HCT116 (cell line): ENCODE results near the gene PRDM8. TPM values are rescaled to one million over a fixed set of nuclear protein-coding genes. Genes with fewer than 3 reads are reported as not detected.

ENCODE experiments used
- ATAC-seq: fragments of 200-7000 bp; cut with Tn5 transposase; 2 replicates; pipeline ENCODE4 v1.9.1; 2020; ENCODE audit warnings: mild to moderate bottlenecking, moderate library complexity
- BruUV-seq: library from RNA; stranded (reverse); fragments of 400-500 nt; replicated peaks from 2 replicates; lab custom pipeline; 2021; lab: Mats Ljungman, UMichigan
- CTCF ChIA-PET: fragments of 300-600 bp; sonication (Branson Sonifier 250); formaldehyde crosslinking; loops from one replicate; lab custom pipeline; 2021; ENCODE audit warnings: antibody characterized with exemption; lab: Charles Lee
- POLR2A ChIA-PET: fragments of 300-600, 350-600 bp; sonication (Branson Sonifier 250); formaldehyde crosslinking; loops from one replicate; lab custom pipeline; 2021; ENCODE audit warnings: antibody characterized with exemption; lab: Charles Lee
- RAD21 ChIA-PET, 2 experiments: fragments of 300-600 bp; sonication (Branson Sonifier 250); formaldehyde crosslinking; loops; one replicate each; lab custom pipeline; 2023; ENCODE audit warnings: low total read pairs in 2 of 2; ENCODE audit not compliant: uncharacterized antibody in 2 of 2, unreplicated experiment in 2 of 2, low non-redundant PET in 1 of 2; lab: Charles Lee
- DNase-seq: peaks from one replicate; pipeline ENCODE4 v3.0.0-alpha.2; 2010; ENCODE audit warnings: low read depth, low spot score
- H2AFZ ChIP-seq: fragments of 200-600 bp; shearing (Covaris generic), sonication (generic); 2 replicates; pipeline ENCODE4 v1.6.1; 2017; ENCODE audit warnings: low read depth, mixed run types, mixed read lengths, antibody characterized with exemption, low read length; ENCODE audit not compliant: poor library complexity, severe bottlenecking
- H3K27ac ChIP-seq: 2 replicates; pipeline ENCODE4 v1.5.1; 2012; ENCODE audit warnings: low read depth, low read length
- H3K27me3 ChIP-seq: fragments of 200-600 bp; sonication (generic); 2 replicates; pipeline ENCODE4 v1.6.1; 2016; ENCODE audit warnings: mixed run types, low read length, mixed read lengths; ENCODE audit not compliant: insufficient read depth
- H3K36me3 ChIP-seq, 2 experiments: fragments of 200-500 bp in 1 of 2; fragments of 200-600 bp in 1 of 2; sonication (Bioruptor generic) in 1 of 2; sonication (generic) in 1 of 2; 2 replicates each; pipeline versions ENCODE4 v1.5.1 to v1.6.1; 2014 to 2016; ENCODE audit warnings: low read length in 2 of 2, inconsistent platforms in 1 of 2, mixed read lengths in 1 of 2, mixed run types in 1 of 2; ENCODE audit not compliant: insufficient read depth in 2 of 2, control insufficient read depth in 1 of 2
- H3K4me1 ChIP-seq, 2 experiments: fragments of 200-600 bp in 1 of 2; sonication (generic) in 1 of 2; 2 replicates each; pipeline versions ENCODE4 v1.5.1 to v1.6.1; 2012 to 2017; ENCODE audit warnings: low read length in 2 of 2, inconsistent platforms in 1 of 2, mild to moderate bottlenecking in 1 of 2, mixed read lengths in 1 of 2, mixed run types in 1 of 2, moderate library complexity in 1 of 2; ENCODE audit not compliant: insufficient read depth in 2 of 2, control insufficient read depth in 1 of 2
- H3K4me2 ChIP-seq: fragments of 200-600 bp; sonication (generic); 2 replicates; pipeline ENCODE4 v1.6.1; 2017; ENCODE audit warnings: mixed run types, low read length, mixed read lengths
- H3K4me3 ChIP-seq, 2 experiments: fragments of 200-600 bp in 1 of 2; sonication (generic) in 1 of 2; replicated peaks in 1 of 2; 2 replicates each; pipeline ENCODE4 v1.5.1; 2011 to 2016; ENCODE audit warnings: low read length in 2 of 2, control low read depth in 1 of 2, low read depth in 1 of 2, mild to moderate bottlenecking in 1 of 2, mixed read lengths in 1 of 2, mixed run types in 1 of 2
- H3K79me2 ChIP-seq: fragments of 200-600 bp; sonication (generic); 2 replicates; pipeline ENCODE4 v1.6.1; 2017; ENCODE audit warnings: mild to moderate bottlenecking, mixed run types, low read length, moderate library complexity, mixed read lengths; ENCODE audit not compliant: insufficient read depth
- H3K9ac ChIP-seq: fragments of 200-600 bp; sonication (generic); 2 replicates; pipeline ENCODE4 v1.6.1; 2016; ENCODE audit warnings: low read length, mixed read lengths
- H3K9me2 ChIP-seq: fragments of 200-600 bp; sonication (generic), shearing (Covaris generic); 2 replicates; pipeline ENCODE4 v1.6.1; 2017; ENCODE audit warnings: mixed run types, mild to moderate bottlenecking, moderate library complexity; ENCODE audit not compliant: insufficient read depth
- H3K9me3 ChIP-seq, 2 experiments: fragments of 200-500 bp in 1 of 2; fragments of 200-600 bp in 1 of 2; sonication (Bioruptor generic) in 1 of 2; sonication (generic) in 1 of 2; 2 replicates each; pipeline ENCODE4 v1.6.1; 2014 to 2017; ENCODE audit warnings: low read length in 2 of 2, mixed read lengths in 2 of 2, inconsistent platforms in 1 of 2, low read depth in 1 of 2, mild to moderate bottlenecking in 1 of 2, mixed run types in 1 of 2, moderate library complexity in 1 of 2; ENCODE audit not compliant: control insufficient read depth in 1 of 2, insufficient read depth in 1 of 2
- H4K20me1 ChIP-seq: fragments of 200-600 bp; sonication (generic), shearing (Covaris generic); 2 replicates; pipeline ENCODE4 v1.6.1; 2017; ENCODE audit warnings: mixed run types, mild to moderate bottlenecking, moderate library complexity; ENCODE audit not compliant: insufficient read depth
- CBX3 ChIP-seq: IDR thresholded peaks from 2 replicates; pipeline ENCODE4 v1.6.1; 2012; ENCODE audit warnings: low read depth
- EGR1 ChIP-seq: IDR thresholded peaks from 2 replicates; pipeline ENCODE4 v1.6.1; 2012; ENCODE audit warnings: low read depth
- ELF1 ChIP-seq: IDR thresholded peaks from 2 replicates; pipeline ENCODE4 v1.6.1; 2012; ENCODE audit warnings: low read depth, borderline replicate concordance
- POLR2AphosphoS5 ChIP-seq: IDR thresholded peaks from 2 replicates; pipeline ENCODE4 v1.6.1; 2011; ENCODE audit warnings: mild to moderate bottlenecking, low read depth, low read length, moderate library complexity
- SP1 ChIP-seq: IDR thresholded peaks from 2 replicates; pipeline ENCODE4 v1.6.1; 2012; ENCODE audit warnings: low read depth
- TCF7L2 ChIP-seq: IDR thresholded peaks from 2 replicates; pipeline ENCODE4 v1.7.0; 2011; ENCODE audit warnings: borderline replicate concordance, inconsistent platforms; ENCODE audit not compliant: insufficient read depth, insufficient read length; ENCODE audit errors: extremely low read depth
- YY1 ChIP-seq: IDR thresholded peaks from 2 replicates; pipeline ENCODE4 v1.6.1; 2011; ENCODE audit warnings: low read length, low read depth, moderate library complexity, mild to moderate bottlenecking; ENCODE audit not compliant: insufficient replicate concordance; ENCODE audit errors: extremely low read depth
- ZFX ChIP-seq: fragments of 450-650 bp; IDR thresholded peaks from 2 replicates; pipeline ENCODE4 v1.6.1; 2017
- ZNF274 ChIP-seq: fragments of 200-500 bp; sonication (Bioruptor generic); IDR thresholded peaks from 2 replicates; pipeline ENCODE4 v1.6.1; 2014; ENCODE audit warnings: mild to moderate bottlenecking, low read depth, low read length, inconsistent platforms
- intact Hi-C: fragments of 100-400 bp; cut with micrococcal nuclease; formaldehyde crosslinking; loops from 2 replicates; pipeline ENCODE4 v1.10.0; 2022
- total RNA-seq: library from RNA; stranded (reverse); gene quantifications from one replicate; pipeline ENCODE4 v1.2.1, GENCODE V29; 2021; ENCODE audit not compliant: unreplicated experiment
- TF ChIP-seq, protein P1 (sequence below), 3 experiments: fragments of 200-600 bp in 1 of 3; sonication (generic) in 1 of 3; IDR thresholded peaks in 2 of 3; conservative IDR thresholded peaks in 1 of 3; 2 replicates each; pipeline ENCODE4 v1.5.1; 2012 to 2017; ENCODE audit warnings: low read depth in 2 of 3, low read length in 2 of 3, antibody characterized with exemption in 1 of 3, borderline replicate concordance in 1 of 3, control low read depth in 1 of 3, mild to moderate bottlenecking in 1 of 3, mixed read lengths in 1 of 3, mixed run types in 1 of 3, moderate library complexity in 1 of 3; ENCODE audit not compliant: insufficient read depth in 1 of 3
- TF ChIP-seq, protein P2 (sequence below): IDR thresholded peaks from 2 replicates; pipeline ENCODE4 v1.6.1; 2012; ENCODE audit warnings: low read depth

PRDM8 gene
- total RNA-seq, 1 experiment from 2014 or later = 1.4 TPM

DNA sequence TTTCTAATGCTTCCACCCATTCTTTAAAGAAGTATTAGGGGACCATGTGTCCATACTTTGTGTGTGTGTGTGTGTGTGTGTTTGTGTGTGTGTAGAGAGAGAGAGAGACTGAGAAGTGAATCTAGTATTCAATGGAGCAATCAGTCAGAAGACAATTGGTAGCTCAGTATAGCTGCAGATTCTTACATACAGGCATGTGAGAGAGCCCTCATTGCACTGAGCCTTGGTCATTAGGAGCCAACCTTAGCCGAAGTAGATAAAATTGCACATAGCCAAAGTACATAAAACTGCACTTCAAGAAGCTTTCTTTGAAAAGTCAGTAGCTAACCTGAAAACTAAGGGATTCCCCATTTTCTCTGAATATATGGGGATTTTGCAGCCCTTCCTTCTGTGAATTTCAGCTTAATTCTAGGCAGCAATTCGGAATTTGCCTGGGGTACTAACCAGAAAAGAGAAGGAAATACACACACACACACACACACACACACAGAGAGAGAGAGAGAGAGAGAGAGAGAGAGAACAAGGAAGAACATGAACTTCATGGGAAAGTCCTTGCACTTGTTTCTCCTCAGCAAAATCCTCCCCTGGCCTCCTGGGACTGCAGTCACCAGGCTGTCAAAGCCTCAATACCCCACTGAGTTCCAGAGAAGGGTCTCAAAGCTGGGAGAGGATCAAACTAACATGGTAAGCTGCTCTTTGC, 1.7 kb upstream of the PRDM8 start:
- no peak for DNase-seq
- no peak for ATAC-seq
- Histone ChIP-seq H3K4me1 (no peaks in the 10 kb centered on the region), H3K4me2 (no peak overlapping the region), H3K9me2 (no peaks in the 10 kb centered on the region), H2AFZ (no peak overlapping the region), H3K27ac (no peak overlapping the region), H3K36me3 (no peaks in the 10 kb centered on the region), H4K20me1 (no peaks in the 10 kb centered on the region), H3K9ac (no peak overlapping the region), H3K27me3 (no peaks in the 10 kb centered on the region), H3K4me3 (no peak overlapping the region), H3K9me3 (no peaks in the 10 kb centered on the region), H3K79me2 (no peaks in the 10 kb centered on the region)
- CTCF ChIA-PET = no interaction called here
- no peak for TF ChIP-seq CBX3
- TF ChIP-seq, protein P1, sequence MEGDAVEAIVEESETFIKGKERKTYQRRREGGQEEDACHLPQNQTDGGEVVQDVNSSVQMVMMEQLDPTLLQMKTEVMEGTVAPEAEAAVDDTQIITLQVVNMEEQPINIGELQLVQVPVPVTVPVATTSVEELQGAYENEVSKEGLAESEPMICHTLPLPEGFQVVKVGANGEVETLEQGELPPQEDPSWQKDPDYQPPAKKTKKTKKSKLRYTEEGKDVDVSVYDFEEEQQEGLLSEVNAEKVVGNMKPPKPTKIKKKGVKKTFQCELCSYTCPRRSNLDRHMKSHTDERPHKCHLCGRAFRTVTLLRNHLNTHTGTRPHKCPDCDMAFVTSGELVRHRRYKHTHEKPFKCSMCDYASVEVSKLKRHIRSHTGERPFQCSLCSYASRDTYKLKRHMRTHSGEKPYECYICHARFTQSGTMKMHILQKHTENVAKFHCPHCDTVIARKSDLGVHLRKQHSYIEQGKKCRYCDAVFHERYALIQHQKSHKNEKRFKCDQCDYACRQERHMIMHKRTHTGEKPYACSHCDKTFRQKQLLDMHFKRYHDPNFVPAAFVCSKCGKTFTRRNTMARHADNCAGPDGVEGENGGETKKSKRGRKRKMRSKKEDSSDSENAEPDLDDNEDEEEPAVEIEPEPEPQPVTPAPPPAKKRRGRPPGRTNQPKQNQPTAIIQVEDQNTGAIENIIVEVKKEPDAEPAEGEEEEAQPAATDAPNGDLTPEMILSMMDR (IDR thresholded peaks at IDR 0.05 in 2 of 3, conservative IDR thresholded peaks at IDR 0.05 in 1 of 3; ENCODE audit: borderline replicate concordance in 1 of 3, insufficient read depth in 1 of 3, low read depth in 2 of 3, low read length in 2 of 3) = no peak
- no peak for TF ChIP-seq ZNF274
- TF ChIP-seq YY1 = no peak
- no peak for TF ChIP-seq ELF1
- TF ChIP-seq SP1 = no peak
- TF ChIP-seq, protein P2, sequence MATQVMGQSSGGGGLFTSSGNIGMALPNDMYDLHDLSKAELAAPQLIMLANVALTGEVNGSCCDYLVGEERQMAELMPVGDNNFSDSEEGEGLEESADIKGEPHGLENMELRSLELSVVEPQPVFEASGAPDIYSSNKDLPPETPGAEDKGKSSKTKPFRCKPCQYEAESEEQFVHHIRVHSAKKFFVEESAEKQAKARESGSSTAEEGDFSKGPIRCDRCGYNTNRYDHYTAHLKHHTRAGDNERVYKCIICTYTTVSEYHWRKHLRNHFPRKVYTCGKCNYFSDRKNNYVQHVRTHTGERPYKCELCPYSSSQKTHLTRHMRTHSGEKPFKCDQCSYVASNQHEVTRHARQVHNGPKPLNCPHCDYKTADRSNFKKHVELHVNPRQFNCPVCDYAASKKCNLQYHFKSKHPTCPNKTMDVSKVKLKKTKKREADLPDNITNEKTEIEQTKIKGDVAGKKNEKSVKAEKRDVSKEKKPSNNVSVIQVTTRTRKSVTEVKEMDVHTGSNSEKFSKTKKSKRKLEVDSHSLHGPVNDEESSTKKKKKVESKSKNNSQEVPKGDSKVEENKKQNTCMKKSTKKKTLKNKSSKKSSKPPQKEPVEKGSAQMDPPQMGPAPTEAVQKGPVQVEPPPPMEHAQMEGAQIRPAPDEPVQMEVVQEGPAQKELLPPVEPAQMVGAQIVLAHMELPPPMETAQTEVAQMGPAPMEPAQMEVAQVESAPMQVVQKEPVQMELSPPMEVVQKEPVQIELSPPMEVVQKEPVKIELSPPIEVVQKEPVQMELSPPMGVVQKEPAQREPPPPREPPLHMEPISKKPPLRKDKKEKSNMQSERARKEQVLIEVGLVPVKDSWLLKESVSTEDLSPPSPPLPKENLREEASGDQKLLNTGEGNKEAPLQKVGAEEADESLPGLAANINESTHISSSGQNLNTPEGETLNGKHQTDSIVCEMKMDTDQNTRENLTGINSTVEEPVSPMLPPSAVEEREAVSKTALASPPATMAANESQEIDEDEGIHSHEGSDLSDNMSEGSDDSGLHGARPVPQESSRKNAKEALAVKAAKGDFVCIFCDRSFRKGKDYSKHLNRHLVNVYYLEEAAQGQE = no peak
- no peak for TF ChIP-seq POLR2AphosphoS5
- TF ChIP-seq ZFX = no peak
- no peak for TF ChIP-seq EGR1
- TF ChIP-seq TCF7L2 = no peak
- BruUV-seq = no TSS peak
- intact Hi-C loops = no loop called here
- POLR2A ChIA-PET = interaction anchor here (0.7 kb wide), 1 partner anchor 362 kb away, joined by 3 read pairs; no protein-coding TSS in a partner anchor
- RAD21 ChIA-PET = no interaction called here
